Type B pancreatic cell (in vitro differentiated cells): Measurements from ENCODE around the gene DOC2B. TPM values are rescaled to one million over a fixed set of nuclear protein-coding genes. Genes with fewer than 3 reads are reported as not detected.

Experiments used
- DNase-seq: peaks from one replicate; pipeline ENCODE4 v3.0.0; 2021; ENCODE audit warnings: mixed read lengths; ENCODE audit not compliant: unreplicated experiment; ENCODE audit errors: extremely low spot score
- H3K27ac Mint-ChIP-seq: 2 replicates; pipeline ENCODE4 v1.8.0; 2021; ENCODE audit warnings: mild to moderate bottlenecking, mixed read lengths
- H3K27me3 Mint-ChIP-seq: 2 replicates; pipeline ENCODE4 v1.8.0; 2021; ENCODE audit warnings: mixed read lengths
- H3K36me3 Mint-ChIP-seq: 2 replicates; pipeline ENCODE4 v1.8.0; 2021; ENCODE audit warnings: mixed read lengths
- H3K4me1 Mint-ChIP-seq: one replicate; pipeline ENCODE4 v1.8.0; 2021; ENCODE audit warnings: mixed read lengths; ENCODE audit not compliant: unreplicated experiment
- H3K4me3 Mint-ChIP-seq: 2 replicates; pipeline ENCODE4 v1.8.0; 2021; ENCODE audit warnings: mild to moderate bottlenecking, mixed read lengths
- H3K9me3 Mint-ChIP-seq: 2 replicates; pipeline ENCODE4 v1.8.0; 2021; ENCODE audit warnings: mixed read lengths
- CTCF ChIP-seq: fragments of 200-600 bp; sonication (generic); conservative IDR thresholded peaks from 2 replicates; pipeline ENCODE4 v1.5.0; 2021; ENCODE audit warnings: antibody characterized with exemption, mild to moderate bottlenecking
- total RNA-seq: library from RNA; stranded (reverse); gene quantifications from 2 replicates; pipeline ENCODE4 v1.2.1, GENCODE V29; 2021; ENCODE audit warnings: low replicate concordance

The DOC2B gene
- total RNA-seq, 1 donor from 2014 or later: 6.3 TPM

DNA sequence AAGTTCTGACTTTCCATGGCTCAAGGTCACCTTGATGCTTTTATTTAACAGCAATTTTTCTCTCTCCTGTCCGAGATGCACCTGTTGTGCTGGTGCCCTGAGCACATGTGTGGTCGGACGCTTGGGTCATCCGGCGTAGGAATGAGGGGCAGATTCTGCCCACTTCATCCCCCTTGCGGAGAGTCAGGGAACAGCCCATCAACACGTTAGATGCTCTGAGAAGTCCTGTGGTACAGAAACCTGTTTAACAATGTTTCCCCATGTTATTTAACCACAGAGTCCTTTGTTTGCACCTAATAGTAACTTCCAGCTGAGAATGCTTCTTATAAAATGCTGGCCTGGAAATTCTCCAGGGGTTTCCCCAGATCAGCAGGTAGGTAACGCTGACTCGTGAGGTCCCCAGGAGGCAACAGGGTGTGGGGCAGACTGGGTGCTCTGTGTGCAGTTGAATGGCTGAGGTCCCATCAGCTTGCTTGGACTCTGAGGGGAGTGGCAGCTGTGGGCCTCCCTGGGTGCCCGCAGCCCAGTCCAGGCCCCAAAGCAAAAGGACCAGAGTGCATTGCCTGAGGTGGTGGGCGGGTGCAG is 17.8 kb downstream of the DOC2B start:
- no peak overlapping the region for H3K4me3 Mint-ChIP-seq
- H3K9me3 Mint-ChIP-seq: no peaks in the 10 kb centered on the region
- no peak overlapping the region for H3K27ac Mint-ChIP-seq
- TF ChIP-seq CTCF: peak; percentile 52
- H3K27me3 Mint-ChIP-seq: no peaks in the 10 kb centered on the region
- peaks cover 5% of the 10 kb centered on the region for H3K4me1 Mint-ChIP-seq
- H3K36me3 Mint-ChIP-seq: no peaks in the 10 kb centered on the region
- no peak for DNase-seq

- Mint-ChIP-seq H3K27ac (no peak overlapping the region), H3K36me3 (no peaks in the 10 kb centered on the region), H3K4me3 (no peak overlapping the region), H3K9me3 (no peaks in the 10 kb centered on the region), H3K27me3 (no peaks in the 10 kb centered on the region), H3K4me1 (peaks cover 5% of the 10 kb centered on the region)
- no peak for DNase-seq
- TF ChIP-seq CTCF: no peak
Observed at GRCh38 chr17:162689-163088, 18.8 kb downstream of the DOC2B start.

GRCh38 chr17:161481-161880 is 20.0 kb downstream of the DOC2B start:
- no peaks in the 10 kb centered on the region for H3K9me3 Mint-ChIP-seq
- no peaks in the 10 kb centered on the region for H3K27me3 Mint-ChIP-seq
- H3K27ac Mint-ChIP-seq: no peak overlapping the region
- TF ChIP-seq CTCF: no peak
- no peak for DNase-seq
- H3K4me3 Mint-ChIP-seq: no peak overlapping the region
- H3K4me1 Mint-ChIP-seq: peaks cover 5% of the 10 kb centered on the region
- no peaks in the 10 kb centered on the region for H3K36me3 Mint-ChIP-seq

- Mint-ChIP-seq H3K36me3 (no peaks in the 10 kb centered on the region), H3K27ac (no peak overlapping the region), H3K4me1 (peaks cover 5% of the 10 kb centered on the region), H3K27me3 (no peaks in the 10 kb centered on the region), H3K9me3 (no peaks in the 10 kb centered on the region), H3K4me3 (no peak overlapping the region)
- DNase-seq: no peak
- TF ChIP-seq CTCF: no peak
Observed at GRCh38 chr17:160336-160735, 21.1 kb downstream of the DOC2B start.

DNA sequence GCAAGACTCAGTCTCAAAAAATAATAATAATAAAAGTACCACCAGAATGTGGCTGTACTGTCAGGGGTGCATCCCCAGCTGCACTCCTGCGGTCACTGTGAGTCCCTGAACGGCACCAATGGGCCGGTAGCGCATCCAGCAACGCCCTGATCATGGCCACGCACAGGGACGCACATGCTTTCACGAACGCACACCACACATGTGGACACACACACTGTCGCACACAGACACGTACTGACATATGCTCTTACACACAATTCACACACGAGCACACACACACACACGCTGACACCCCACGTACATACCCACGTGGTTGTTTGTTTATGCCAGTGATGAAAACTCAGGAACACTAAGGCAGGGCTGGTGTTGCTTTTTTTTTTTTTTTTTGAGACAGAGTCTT is 21.8 kb downstream of the DOC2B start:
- no peaks in the 10 kb centered on the region for H3K9me3 Mint-ChIP-seq
- H3K36me3 Mint-ChIP-seq: no peaks in the 10 kb centered on the region
- TF ChIP-seq CTCF: no peak
- H3K4me1 Mint-ChIP-seq: peaks cover 4% of the 10 kb centered on the region
- H3K27ac Mint-ChIP-seq: no peak overlapping the region
- no peak for DNase-seq
- H3K27me3 Mint-ChIP-seq: no peaks in the 10 kb centered on the region
- H3K4me3 Mint-ChIP-seq: no peak overlapping the region

DNA sequence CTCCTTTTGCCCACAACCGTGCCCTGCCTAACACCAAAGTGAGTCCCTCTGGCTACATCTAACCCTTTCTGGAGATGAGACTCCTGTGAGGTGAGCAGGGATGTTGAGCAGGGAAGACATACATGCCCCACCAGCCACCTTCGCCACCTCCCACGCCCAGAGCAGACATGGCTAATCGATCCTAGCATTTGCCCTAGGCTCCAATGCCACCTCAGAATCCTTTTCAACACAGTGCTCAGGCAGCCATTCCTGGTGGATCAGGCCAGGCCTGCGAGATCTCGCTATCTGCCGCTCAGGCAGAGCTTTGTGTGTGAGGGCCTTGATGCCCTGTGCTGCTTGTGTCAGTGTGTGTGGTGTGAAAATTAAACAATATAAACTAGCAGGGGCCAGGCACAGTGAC is 23.1 kb downstream of the DOC2B start:
- no peak overlapping the region for H3K4me3 Mint-ChIP-seq
- no peaks in the 10 kb centered on the region for H3K27me3 Mint-ChIP-seq
- H3K4me1 Mint-ChIP-seq: no peaks in the 10 kb centered on the region
- no peak for TF ChIP-seq CTCF
- DNase-seq: no peak
- H3K27ac Mint-ChIP-seq: no peak overlapping the region
- H3K9me3 Mint-ChIP-seq: no peaks in the 10 kb centered on the region
- H3K36me3 Mint-ChIP-seq: no peaks in the 10 kb centered on the region
